Stomach (tissue), 9 donors: ENCODE results near the gene PCNX3. TPM values are rescaled to one million over a fixed set of nuclear protein-coding genes. Genes with fewer than 3 reads are reported as not detected.
A peak's percentile ranks its signal among the peaks of the same experiment; 100 is the strongest.

ENCODE experiments used
- DNase-seq, 2 donors: peaks; one replicate each; pipeline versions ENCODE4 v3.0.0 to v3.0.0-alpha.2; 2013 to 2019
- H3K27ac ChIP-seq, 5 donors: fragments of 200-600 bp in 4 of 5; sonication (generic) in 4 of 5; one replicate each; pipeline ENCODE4 v1.5.1; 2013 to 2019; ENCODE audit warnings: mild to moderate bottlenecking in 1 of 5, moderate library complexity in 1 of 5
- H3K27me3 ChIP-seq, 3 donors: fragments of 200-600 bp; sonication (generic); one replicate each; pipeline ENCODE4 v1.5.1; 2017 to 2019; ENCODE audit warnings: mixed run types in 1 of 3
- H3K36me3 ChIP-seq, 4 donors: fragments of 200-600 bp; sonication (generic); 1 replicate in 3 of 4; 2 replicates in 1 of 4; pipeline ENCODE4 v1.5.1; 2016 to 2019
- H3K4me1 ChIP-seq, 4 donors: fragments of 200-600 bp; sonication (generic); one replicate each; pipeline ENCODE4 v1.5.1; 2016 to 2019
- H3K4me3 ChIP-seq, 4 donors: fragments of 200-600 bp; sonication (generic) in 3 of 4; one replicate each; pipeline ENCODE4 v1.5.1; 2016 to 2019; ENCODE audit warnings: mild to moderate bottlenecking in 1 of 4
- H3K9me3 ChIP-seq, 4 donors: fragments of 200-600 bp; sonication (generic); one replicate each; pipeline ENCODE4 v1.5.1; 2016 to 2019
- CTCF ChIP-seq, 7 experiments: fragments of 450-650 bp in 4 of 7; fragments of 200-600 bp in 3 of 7; sonication (generic) in 3 of 7; IDR thresholded peaks; one replicate each; pipeline ENCODE4 v1.5.1; 2016 to 2019; ENCODE audit warnings: antibody characterized with exemption in 7 of 7, control low read depth in 2 of 7, mild to moderate bottlenecking in 1 of 7
- EP300 ChIP-seq: sonication (generic); formaldehyde crosslinking; IDR thresholded peaks from one replicate; pipeline ENCODE4 v1.6.1; 2017; ENCODE audit warnings: antibody characterized with exemption
- POLR2A ChIP-seq, 4 donors: fragments of 450-650 bp; IDR thresholded peaks; one replicate each; pipeline ENCODE4 v1.6.1; 2016; ENCODE audit warnings: antibody characterized with exemption in 4 of 4, control low read depth in 2 of 4, mild to moderate bottlenecking in 1 of 4, moderate library complexity in 1 of 4
- POLR2AphosphoS5 ChIP-seq, 3 donors: sonication (generic); formaldehyde crosslinking; IDR thresholded peaks; one replicate each; pipeline ENCODE4 v1.6.1; 2016; ENCODE audit warnings: antibody characterized with exemption in 3 of 3
- WGBS, 5 donors: extraction: QIAGEN DNeasy Blood & Tissue Kit in 3 of 5; methylation state at CpG; one replicate each; pipeline versions ENCODE4 v1.1.5 to v1.1.7; 2013 to 2018; 5-methylcytosine and 5-hydroxymethylcytosine counted together
- intact Hi-C: fragments of 100-400 bp; cut with DNase I; formaldehyde crosslinking; loops from one replicate; pipeline ENCODE4 v1.15.1; 2023; ENCODE audit warnings: low total_unique reads
- polyA plus RNA-seq, 3 donors: library from polyadenylated mRNA; stranded (reverse); fragments of 200-250 nt; gene quantifications; one replicate each; pipeline ENCODE4 v1.2.3, GENCODE V29; 2013
- total RNA-seq, 5 donors: library from RNA; depleted of rRNA; stranded (reverse); fragments of >200 nt; gene quantifications; one replicate each; pipeline versions ENCODE4 v1.1.0 to v1.2.3, GENCODE V29; 2014 to 2016
- donor health status: healthy with polysubstance abuse.
- donor health status: Bipolar disorder and iron deficiency.
- donor health status: healthy.

Gene PCNX3
- total and polyA plus RNA-seq, 8 donors: 4.6 to 76.2 (median 22.0) TPM

- peaks cover 23 to 56% (median 42%) of the 10 kb centered on the region in 4 donors for H3K4me1 ChIP-seq
- no peaks in the 10 kb centered on the region for H3K9me3 ChIP-seq
- intact Hi-C loops: no loop called here
- no peak for DNase-seq
- H3K27ac ChIP-seq: peak overlapping the region; percentile 98 to 100 (median 99)
- H3K36me3 ChIP-seq: peaks cover 45 to 52% (median 48%) of the 10 kb centered on the region in 4 donors
- TF ChIP-seq CTCF (IDR thresholded peaks at IDR 0.05) (no peak), POLR2A (IDR thresholded peaks at IDR 0.05) (no peak), EP300 (no peak), POLR2AphosphoS5 (IDR thresholded peaks at IDR 0.05) (no peak)
- peak overlapping the region; percentile 64 to 98 (median 87) for H3K4me3 ChIP-seq
- no peaks in the 10 kb centered on the region for H3K27me3 ChIP-seq
- 31 to 62% (median 41%) methylated on average over 3 to 25 of the region's 25 CpGs for WGBS, 5 donors
Observed at GRCh38 chr11:65661599-65662246, 46.1 kb downstream of the PCNX3 start.

DNA sequence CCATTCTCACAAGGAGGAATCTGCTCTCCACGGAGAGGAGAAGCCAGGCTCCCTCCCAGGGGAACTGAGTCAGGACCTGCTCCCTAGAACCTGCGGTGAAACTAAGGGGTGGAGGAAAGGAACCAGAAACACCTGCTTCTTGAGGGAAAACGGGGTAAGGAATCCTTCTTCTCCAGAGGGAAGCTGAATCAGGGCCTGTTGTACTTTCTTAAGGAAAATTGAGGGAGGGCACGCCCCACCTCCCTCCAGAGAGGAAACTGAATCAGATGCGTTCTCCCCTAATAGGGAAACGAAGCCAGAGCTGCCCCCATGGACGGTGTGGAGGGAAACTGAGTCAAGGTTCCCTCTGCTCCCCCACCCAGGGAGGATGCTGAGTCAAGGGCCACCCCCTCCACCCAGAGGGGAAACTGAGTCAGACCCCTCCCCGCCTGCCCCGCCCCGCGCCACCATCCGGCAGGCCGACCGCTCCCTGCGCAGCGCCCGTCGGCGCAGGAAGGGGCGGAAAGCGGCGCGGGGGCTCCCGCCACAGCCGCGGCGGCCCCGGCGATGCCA lies 46.7 kb downstream of the PCNX3 start:
- peak overlapping the region; percentile 64 to 98 (median 87) for H3K4me3 ChIP-seq
- peak overlapping the region; percentile 98 to 100 (median 99) for H3K27ac ChIP-seq
- DNase-seq: peak in 1 of 2 donors; percentile 46
- 0 to 1% (median 0%) methylated on average over 6 to 29 of the region's 29 CpGs for WGBS, 5 donors
- TF ChIP-seq EP300: no peak
- TF ChIP-seq POLR2AphosphoS5 (IDR thresholded peaks at IDR 0.05): no peak
- TF ChIP-seq POLR2A (IDR thresholded peaks at IDR 0.05): no peak
- peak in 1 of 7 experiments; percentile 0 for TF ChIP-seq CTCF (IDR thresholded peaks at IDR 0.05)
- peaks cover 23 to 56% (median 40%) of the 10 kb centered on the region in 4 donors for H3K4me1 ChIP-seq
- no peaks in the 10 kb centered on the region for H3K9me3 ChIP-seq
- H3K27me3 ChIP-seq: no peaks in the 10 kb centered on the region
- intact Hi-C loops: no loop called here
- peaks cover 39 to 46% (median 42%) of the 10 kb centered on the region in 4 donors for H3K36me3 ChIP-seq

GRCh38 chr11:65662799-65663638 lies 47.4 kb downstream of the PCNX3 start, which contains the start of gene RELA:
RELA (minus strand) TSS chr11:65662916; CDS start chr11:65662832, 84 bp downstream.
- peak within 1 kb of the TSS; percentile 64 to 98 (median 87) for H3K4me3 ChIP-seq
- H3K9me3 ChIP-seq: no peaks in the 10 kb centered on the region
- H3K4me1 ChIP-seq: peaks cover 23 to 50% (median 40%) of the 10 kb centered on the region in 4 donors
- no peaks in the 10 kb centered on the region for H3K27me3 ChIP-seq
- peak; percentile 93 to 98 for DNase-seq
- peak within 1 kb of the TSS; percentile 98 to 100 (median 99) for H3K27ac ChIP-seq
- intact Hi-C loops: no loop called here
- no peak for TF ChIP-seq CTCF (IDR thresholded peaks at IDR 0.05)
- peak in 2 of 4 donors; percentile 72 to 82 for TF ChIP-seq POLR2A (IDR thresholded peaks at IDR 0.05)
- TF ChIP-seq POLR2AphosphoS5 (IDR thresholded peaks at IDR 0.05): peak; percentile 17 to 82 (median 80)
- no peak for TF ChIP-seq EP300
- 0% methylated on average over 11 to 91 of the region's 91 CpGs for WGBS, 5 donors
- peaks cover 32 to 39% (median 35%) of the 10 kb centered on the region in 4 donors for H3K36me3 ChIP-seq

DNA sequence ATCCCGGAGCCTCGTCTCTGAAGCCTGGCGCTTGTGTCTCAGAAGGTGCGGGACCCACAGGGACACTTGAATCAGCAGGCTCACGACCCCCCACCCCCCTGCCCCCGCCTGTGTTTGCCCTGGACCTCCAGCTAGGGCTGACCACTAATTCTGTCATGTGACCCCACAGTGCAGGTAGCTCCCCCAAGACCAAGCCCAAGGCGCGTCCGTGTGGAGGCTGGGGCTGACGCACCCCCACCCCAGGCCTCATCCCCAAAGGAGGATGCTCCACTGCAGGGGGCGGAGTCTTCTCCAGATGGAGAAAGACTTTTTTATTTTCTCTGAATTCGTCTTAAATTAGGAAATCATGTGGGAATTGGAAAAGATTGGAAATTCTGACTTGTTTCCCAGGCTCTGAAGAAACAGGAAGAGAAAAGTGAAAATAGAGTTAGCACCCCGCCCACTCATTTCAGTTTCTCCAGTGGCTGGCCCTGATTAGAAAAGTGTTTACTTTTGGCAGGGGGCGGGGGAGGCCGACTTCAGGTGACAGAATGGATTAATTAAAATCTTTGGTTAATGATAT lies 48.1 kb downstream of the PCNX3 start:
- Histone ChIP-seq H3K27me3 (no peaks in the 10 kb centered on the region), H3K9me3 (no peaks in the 10 kb centered on the region), H3K27ac (peak overlapping the region; percentile 98 to 100 (median 99)), H3K36me3 (peaks cover 25 to 32% (median 28%) of the 10 kb centered on the region in 4 donors), H3K4me1 (peaks cover 23 to 46% (median 40%) of the 10 kb centered on the region in 4 donors), H3K4me3 (peak overlapping the region; percentile 64 to 98 (median 87))
- DNase-seq: peak; percentile 57 to 86
- WGBS, 5 donors: 0 to 1% (median 1%) methylated on average over 9 to 15 of the region's 15 CpGs
- intact Hi-C loops: no loop called here
- TF ChIP-seq POLR2AphosphoS5 (IDR thresholded peaks at IDR 0.05) (peak in 2 of 3 donors; percentile 53 to 55), EP300 (no peak), CTCF (IDR thresholded peaks at IDR 0.05) (no peak), POLR2A (IDR thresholded peaks at IDR 0.05) (no peak)
